H9 (cell line): ENCODE data around the gene SRRM2. TPM values are rescaled to one million over a fixed set of nuclear protein-coding genes. Genes with fewer than 3 reads are reported as not detected.

Experiments used
- DNase-seq: peaks from one replicate; pipeline ENCODE4 v3.0.0-alpha.2; 2017
- H2AFZ ChIP-seq: one replicate; pipeline ENCODE4 v1.6.1; 2013; ENCODE audit warnings: mild to moderate bottlenecking, low read length, control low read depth, moderate library complexity
- H2AK5ac ChIP-seq: 2 replicates; pipeline ENCODE4 v1.6.1; 2013; ENCODE audit warnings: low read length, control low read depth, mixed read lengths; ENCODE audit not compliant: insufficient read length
- H2BK120ac ChIP-seq: one replicate; pipeline ENCODE4 v1.6.1; 2013; ENCODE audit warnings: low read depth, mild to moderate bottlenecking, low read length, control low read depth, inconsistent platforms; ENCODE audit not compliant: poor library complexity, severe bottlenecking
- H2BK12ac ChIP-seq: 2 replicates; pipeline ENCODE4 v1.6.1; 2013; ENCODE audit warnings: low read length, control low read depth, mixed read lengths, low read depth; ENCODE audit not compliant: insufficient read length
- H2BK15ac ChIP-seq: 2 replicates; pipeline ENCODE4 v1.6.1; 2013; ENCODE audit warnings: low read depth, low read length, control low read depth
- H2BK20ac ChIP-seq: one replicate; pipeline ENCODE4 v1.6.1; 2013; ENCODE audit warnings: low read depth, mild to moderate bottlenecking, low read length, control low read depth, inconsistent platforms; ENCODE audit not compliant: poor library complexity, severe bottlenecking
- H2BK5ac ChIP-seq: 2 replicates; pipeline ENCODE4 v1.6.1; 2013; ENCODE audit warnings: low read length, control low read depth, mixed read lengths; ENCODE audit not compliant: insufficient read length
- H3K14ac ChIP-seq: 2 replicates; pipeline ENCODE4 v1.6.1; 2013; ENCODE audit warnings: low read length, control low read depth; ENCODE audit not compliant: insufficient read depth
- H3K18ac ChIP-seq: 2 replicates; pipeline ENCODE4 v1.6.1; 2013; ENCODE audit warnings: low read depth, mild to moderate bottlenecking, mixed read lengths, low read length, control low read depth; ENCODE audit not compliant: insufficient read length
- H3K23ac ChIP-seq: 2 replicates; pipeline ENCODE4 v1.6.1; 2013; ENCODE audit warnings: low read length, control low read depth, mixed read lengths, low read depth; ENCODE audit not compliant: insufficient read length
- H3K23me2 ChIP-seq: 2 replicates; pipeline ENCODE4 v1.6.1; 2013; ENCODE audit warnings: low read depth, mild to moderate bottlenecking, mixed read lengths, low read length, control low read depth; ENCODE audit not compliant: insufficient read length, poor library complexity, severe bottlenecking
- H3K27ac ChIP-seq: 2 replicates; pipeline ENCODE4 v1.5.1; 2013; ENCODE audit warnings: low read length, control low read depth, mixed read lengths, low read depth; ENCODE audit not compliant: insufficient read length
- H3K27me3 ChIP-seq: 2 replicates; pipeline ENCODE4 v1.6.1; 2013; ENCODE audit warnings: low read length, control low read depth, inconsistent platforms; ENCODE audit not compliant: insufficient read depth
- H3K4ac ChIP-seq: 2 replicates; pipeline ENCODE4 v1.6.1; 2013; ENCODE audit warnings: low read depth, mild to moderate bottlenecking, control low read depth, inconsistent platforms, low read length, moderate library complexity
- H3K4me1 ChIP-seq: 2 replicates; pipeline ENCODE4 v1.6.1; 2013; ENCODE audit warnings: low read length, control low read depth, inconsistent platforms; ENCODE audit not compliant: insufficient read depth
- H3K4me2 ChIP-seq: 2 replicates; pipeline ENCODE4 v1.6.1; 2013; ENCODE audit warnings: low read length, control low read depth, mixed read lengths; ENCODE audit not compliant: insufficient read length, insufficient read depth
- H3K56ac ChIP-seq: 2 replicates; pipeline ENCODE4 v1.6.1; 2013; ENCODE audit warnings: low read depth, mild to moderate bottlenecking, mixed read lengths, low read length, control low read depth; ENCODE audit not compliant: insufficient read length
- H3K79me1 ChIP-seq: 2 replicates; pipeline ENCODE4 v1.6.1; 2013; ENCODE audit warnings: low read depth, mild to moderate bottlenecking, moderate library complexity, low read length, control low read depth, inconsistent platforms; ENCODE audit not compliant: insufficient read depth, poor library complexity, severe bottlenecking
- H3K79me2 ChIP-seq: 2 replicates; pipeline ENCODE4 v1.6.1; 2013; ENCODE audit warnings: low read length, control low read depth, inconsistent platforms; ENCODE audit not compliant: insufficient read depth
- H3K9ac ChIP-seq: 2 replicates; pipeline ENCODE4 v1.6.1; 2013; ENCODE audit warnings: low read length, control low read depth, mixed read lengths; ENCODE audit not compliant: insufficient read length; ENCODE audit errors: extremely low read depth
- H3K9me3 ChIP-seq: one replicate; pipeline ENCODE4 v1.6.1; 2013; ENCODE audit warnings: low read depth, low read length, inconsistent platforms; ENCODE audit not compliant: control insufficient read depth
- H3T11ph ChIP-seq: one replicate; pipeline ENCODE4 v1.6.1; 2013; ENCODE audit warnings: mild to moderate bottlenecking, low read length, control low read depth, inconsistent platforms
- H4K20me1 ChIP-seq: one replicate; pipeline ENCODE4 v1.6.1; 2013; ENCODE audit not compliant: control insufficient read depth, insufficient read length, insufficient read depth
- H4K5ac ChIP-seq: 2 replicates; pipeline ENCODE4 v1.6.1; 2013; ENCODE audit warnings: low read depth, mild to moderate bottlenecking, mixed read lengths, low read length, control low read depth; ENCODE audit not compliant: insufficient read length
- H4K8ac ChIP-seq: replicated peaks from 2 replicates; pipeline ENCODE4 v1.6.1; 2013; ENCODE audit warnings: low read length, control low read depth, mixed read lengths, low read depth; ENCODE audit not compliant: insufficient read length
- H4K91ac ChIP-seq: 2 replicates; pipeline ENCODE4 v1.6.1; 2013; ENCODE audit warnings: low read depth, mild to moderate bottlenecking, moderate library complexity, mixed read lengths, low read length, control low read depth; ENCODE audit not compliant: insufficient read length
- H3K27ac Mint-ChIP-seq, 3 experiments: 2 replicates in 2 of 3; 3 replicates in 1 of 3; pipeline ENCODE4 v1.8.0; 2020 to 2021; ENCODE audit warnings: mixed read lengths in 3 of 3, mild to moderate bottlenecking in 1 of 3, moderate library complexity in 1 of 3
- H3K27me3 Mint-ChIP-seq: 2 replicates; pipeline ENCODE4 v1.8.0; 2021; ENCODE audit warnings: low read depth, mild to moderate bottlenecking, moderate library complexity, mixed read lengths
- H3K36me3 Mint-ChIP-seq, 3 experiments: 2 replicates in 2 of 3; 3 replicates in 1 of 3; pipeline ENCODE4 v1.8.0; 2020 to 2021; ENCODE audit warnings: low read depth in 3 of 3, mixed read lengths in 3 of 3; ENCODE audit not compliant: insufficient read depth in 1 of 3
- H3K4me1 Mint-ChIP-seq, 2 experiments: 2 replicates each; pipeline ENCODE4 v1.8.0; 2020; ENCODE audit warnings: mixed read lengths in 2 of 2
- H3K4me3 Mint-ChIP-seq, 2 experiments: 2 replicates in 1 of 2; 3 replicates in 1 of 2; pipeline ENCODE4 v1.8.0; 2020 to 2021; ENCODE audit warnings: mild to moderate bottlenecking in 2 of 2, mixed read lengths in 2 of 2, moderate library complexity in 1 of 2
- H3K9me3 Mint-ChIP-seq, 2 experiments: 2 replicates in 1 of 2; 3 replicates in 1 of 2; pipeline ENCODE4 v1.8.0; 2020; ENCODE audit warnings: mild to moderate bottlenecking in 2 of 2, mixed read lengths in 2 of 2, moderate library complexity in 1 of 2
- WGBS: extraction: QIAGEN DNeasy Blood & Tissue Kit; methylation state at CpG from one replicate; pipeline ENCODE4 v1.1.7; 2013; ENCODE audit warnings: missing lambda C conversion rate, low lambda C conversion rate, mixed read lengths; ENCODE audit not compliant: insufficient read length; ENCODE audit errors: extremely low coverage; 5-methylcytosine and 5-hydroxymethylcytosine counted together
- total RNA-seq: library from RNA; stranded (reverse); gene quantifications from 2 replicates; pipeline ENCODE4 v1.2.1, GENCODE V29; 2021
- TF ChIP-seq, protein P1 (sequence below): fragments of 200-600 bp; sonication (generic); conservative IDR thresholded peaks from 3 replicates; pipeline ENCODE4 v1.8.0; 2021; ENCODE audit warnings: antibody characterized with exemption, mild to moderate bottlenecking

Gene SRRM2
- total RNA-seq, 1 experiment from 2014 or later = 694 TPM

DNA sequence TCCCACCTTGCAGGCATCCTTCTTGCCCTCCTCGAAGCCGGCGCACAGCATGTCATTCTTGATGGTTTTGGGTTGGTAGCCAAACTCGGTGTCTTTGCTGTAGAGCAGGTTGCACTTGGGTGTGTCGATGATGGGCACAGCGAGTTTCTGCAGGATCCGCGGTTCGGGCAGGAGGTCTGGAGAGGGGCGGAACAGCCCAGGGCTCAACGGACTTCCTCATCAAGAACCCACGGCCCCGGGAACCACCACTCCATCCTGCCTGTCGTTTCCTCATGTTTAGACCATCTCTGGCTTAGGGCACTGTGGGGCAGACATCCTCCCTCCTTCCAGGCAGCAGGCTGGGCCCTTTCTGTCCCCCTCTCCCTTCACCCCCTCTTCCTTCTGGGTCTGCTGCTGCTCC, 38.9 kb upstream of the SRRM2 start:
- Mint-ChIP-seq H3K4me1 (peaks cover 3 to 9% of the 10 kb centered on the region in 2 experiments; a peak in 3 of 4 replicates), H3K9me3 (no peaks in the 10 kb centered on the region), H3K4me3 (no peak overlapping the region), H3K27me3 (peaks cover 2% of the 10 kb centered on the region), H3K27ac (no peak overlapping the region), H3K36me3 (peaks cover 0 to 1% (median under 1%) of the 10 kb centered on the region in 3 experiments; a peak in 3 of 7 replicates)
- Histone ChIP-seq H2BK120ac (no peak overlapping the region), H4K20me1 (no peaks in the 10 kb centered on the region), H3K23ac (no peak overlapping the region), H4K8ac (no peak overlapping the region), H3K79me1 (no peaks in the 10 kb centered on the region), H3K27ac (no peak overlapping the region), H3K14ac (no peak overlapping the region), H3K4ac (no peak overlapping the region), H2BK15ac (no peak overlapping the region), H3K23me2 (no peaks in the 10 kb centered on the region), H3K4me2 (no peak overlapping the region), H3K4me1 (no peaks in the 10 kb centered on the region; the same call in 1 of the 2 replicates), H3K56ac (no peak overlapping the region), H3K79me2 (no peaks in the 10 kb centered on the region), H3K9me3 (no peaks in the 10 kb centered on the region), H3K27me3 (no peaks in the 10 kb centered on the region), H2BK12ac (no peak overlapping the region), H2BK20ac (no peak overlapping the region), H3T11ph (no peak overlapping the region), H3K9ac (no peak overlapping the region), H2AFZ (no peak overlapping the region), H4K91ac (no peak overlapping the region), H3K18ac (no peak overlapping the region), H2BK5ac (no peak overlapping the region), H4K5ac (no peak overlapping the region), H2AK5ac (no peak overlapping the region)
- WGBS = no CpG with 5 or more reads among the region's 14 CpGs
- TF ChIP-seq, protein P1, sequence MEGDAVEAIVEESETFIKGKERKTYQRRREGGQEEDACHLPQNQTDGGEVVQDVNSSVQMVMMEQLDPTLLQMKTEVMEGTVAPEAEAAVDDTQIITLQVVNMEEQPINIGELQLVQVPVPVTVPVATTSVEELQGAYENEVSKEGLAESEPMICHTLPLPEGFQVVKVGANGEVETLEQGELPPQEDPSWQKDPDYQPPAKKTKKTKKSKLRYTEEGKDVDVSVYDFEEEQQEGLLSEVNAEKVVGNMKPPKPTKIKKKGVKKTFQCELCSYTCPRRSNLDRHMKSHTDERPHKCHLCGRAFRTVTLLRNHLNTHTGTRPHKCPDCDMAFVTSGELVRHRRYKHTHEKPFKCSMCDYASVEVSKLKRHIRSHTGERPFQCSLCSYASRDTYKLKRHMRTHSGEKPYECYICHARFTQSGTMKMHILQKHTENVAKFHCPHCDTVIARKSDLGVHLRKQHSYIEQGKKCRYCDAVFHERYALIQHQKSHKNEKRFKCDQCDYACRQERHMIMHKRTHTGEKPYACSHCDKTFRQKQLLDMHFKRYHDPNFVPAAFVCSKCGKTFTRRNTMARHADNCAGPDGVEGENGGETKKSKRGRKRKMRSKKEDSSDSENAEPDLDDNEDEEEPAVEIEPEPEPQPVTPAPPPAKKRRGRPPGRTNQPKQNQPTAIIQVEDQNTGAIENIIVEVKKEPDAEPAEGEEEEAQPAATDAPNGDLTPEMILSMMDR = no peak
- DNase-seq = no peak
